ENCODE results near the gene GALT.

Gene GALT

DNA sequence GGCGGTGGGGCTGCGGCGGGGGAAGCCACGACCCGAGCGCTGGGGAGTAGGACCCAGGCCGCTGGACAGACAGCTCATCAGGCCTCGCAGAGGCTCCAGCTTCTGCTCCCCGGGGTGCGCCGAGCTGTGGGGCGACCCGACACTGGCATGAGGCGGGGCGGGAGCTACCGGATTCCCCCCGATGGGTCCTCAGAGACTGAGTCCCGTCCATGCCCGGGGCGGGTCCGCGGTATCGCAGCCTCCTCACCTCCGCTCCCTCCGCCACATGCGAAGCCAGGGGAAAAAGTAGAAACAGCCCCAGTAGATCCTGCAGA, 18.5 kb downstream of the GALT start:
- DNase-seq (ENCODE audit: low read depth) = no peak
- TF ChIP-seq, protein P1, sequence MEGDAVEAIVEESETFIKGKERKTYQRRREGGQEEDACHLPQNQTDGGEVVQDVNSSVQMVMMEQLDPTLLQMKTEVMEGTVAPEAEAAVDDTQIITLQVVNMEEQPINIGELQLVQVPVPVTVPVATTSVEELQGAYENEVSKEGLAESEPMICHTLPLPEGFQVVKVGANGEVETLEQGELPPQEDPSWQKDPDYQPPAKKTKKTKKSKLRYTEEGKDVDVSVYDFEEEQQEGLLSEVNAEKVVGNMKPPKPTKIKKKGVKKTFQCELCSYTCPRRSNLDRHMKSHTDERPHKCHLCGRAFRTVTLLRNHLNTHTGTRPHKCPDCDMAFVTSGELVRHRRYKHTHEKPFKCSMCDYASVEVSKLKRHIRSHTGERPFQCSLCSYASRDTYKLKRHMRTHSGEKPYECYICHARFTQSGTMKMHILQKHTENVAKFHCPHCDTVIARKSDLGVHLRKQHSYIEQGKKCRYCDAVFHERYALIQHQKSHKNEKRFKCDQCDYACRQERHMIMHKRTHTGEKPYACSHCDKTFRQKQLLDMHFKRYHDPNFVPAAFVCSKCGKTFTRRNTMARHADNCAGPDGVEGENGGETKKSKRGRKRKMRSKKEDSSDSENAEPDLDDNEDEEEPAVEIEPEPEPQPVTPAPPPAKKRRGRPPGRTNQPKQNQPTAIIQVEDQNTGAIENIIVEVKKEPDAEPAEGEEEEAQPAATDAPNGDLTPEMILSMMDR (IDR thresholded peaks at IDR 0.05; ENCODE audit: control insufficient read depth, insufficient read depth, low read depth, low read length, missing control alignments) = no peak
- peak overlapping the region; percentile 70 for H3K4me3 ChIP-seq (ENCODE audit: control insufficient read depth, low read depth, low read length)

DNA sequence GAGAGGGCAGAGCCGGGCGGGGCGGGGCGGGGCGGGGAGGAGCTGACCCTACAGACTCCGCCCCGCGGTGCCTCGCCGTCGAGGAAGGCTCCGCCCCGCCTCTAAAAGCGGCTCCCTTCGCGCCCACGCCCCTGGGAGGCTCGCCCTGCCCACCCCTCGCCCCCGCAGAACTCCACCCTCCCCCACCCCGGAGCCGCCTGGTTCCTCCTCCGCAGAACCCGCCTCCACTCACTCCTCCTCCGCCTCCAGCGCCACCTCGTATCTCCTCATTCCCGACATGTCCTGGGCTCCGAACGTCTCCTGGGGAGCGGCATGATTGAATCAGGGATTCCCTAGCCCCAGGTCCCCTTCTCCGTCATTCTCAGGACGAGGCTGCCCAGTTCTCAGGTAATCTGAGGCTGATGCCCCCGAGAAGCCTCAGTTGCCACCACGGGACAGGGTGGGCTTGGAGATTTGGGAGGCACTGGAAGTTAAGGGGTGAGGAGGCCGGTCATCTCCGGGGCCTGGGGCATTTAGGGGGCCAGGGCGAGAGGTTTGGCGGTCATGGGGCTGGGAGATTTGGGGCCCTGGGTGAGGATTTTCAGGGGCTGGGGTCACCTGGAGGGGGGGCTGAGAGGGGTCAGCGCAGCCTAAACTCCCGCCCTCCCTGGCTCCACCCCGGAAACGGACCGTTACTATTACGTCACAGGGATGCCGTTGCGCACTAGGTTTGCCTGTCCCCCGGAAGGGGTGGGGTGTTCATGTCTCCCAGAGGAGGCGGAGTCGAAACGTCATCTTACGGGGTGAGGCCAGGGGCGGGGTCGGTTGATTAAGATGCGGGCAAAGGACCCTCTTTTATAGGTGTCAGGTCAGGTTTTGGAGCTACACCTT, 19.1 kb downstream of the GALT start:
- peak overlapping the region; percentile 70 for H3K4me3 ChIP-seq (ENCODE audit: control insufficient read depth, low read depth, low read length)
- peak; percentile 74 for DNase-seq (ENCODE audit: low read depth)
- TF ChIP-seq, protein P1 (IDR thresholded peaks at IDR 0.05; ENCODE audit: control insufficient read depth, insufficient read depth, low read depth, low read length, missing control alignments) = no peak

DNA sequence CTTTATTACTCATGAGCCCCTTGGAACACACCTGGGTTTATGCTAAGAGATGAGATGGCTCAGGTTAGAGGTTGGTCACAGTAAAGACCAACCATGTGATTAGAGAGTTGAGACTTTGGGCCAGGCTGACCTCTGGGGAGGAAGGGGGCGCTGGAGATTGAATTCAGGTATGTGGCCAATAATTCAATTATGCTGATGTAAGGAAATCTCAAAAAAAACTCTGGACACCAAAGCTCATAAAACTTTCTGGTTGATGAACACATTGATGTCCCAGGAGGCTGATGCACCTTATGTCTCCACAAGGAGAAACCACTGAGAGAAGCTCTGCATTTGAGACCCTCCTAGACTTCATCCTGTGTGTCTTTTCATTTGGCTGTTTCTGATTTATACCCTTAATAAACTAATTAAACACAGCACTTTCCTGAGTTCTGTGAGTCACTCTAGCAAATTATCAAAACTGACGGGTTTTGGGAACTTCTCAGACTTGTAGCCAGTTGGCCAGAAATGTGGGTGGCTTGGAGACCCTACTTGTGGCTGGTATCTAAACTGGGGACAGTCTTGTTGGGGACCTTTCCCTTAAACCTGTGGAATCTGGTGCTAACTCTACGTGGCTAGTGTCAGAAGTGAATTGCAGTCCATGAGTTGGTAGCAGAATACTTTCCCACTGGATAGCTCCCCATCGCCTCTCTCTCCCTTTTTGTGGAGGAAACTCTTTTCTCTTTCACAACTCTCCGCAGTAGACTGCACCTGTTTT, 23.5 kb downstream of the GALT start:
- no peak for DNase-seq (ENCODE audit: low read depth)
- TF ChIP-seq, protein P1 (IDR thresholded peaks at IDR 0.05; ENCODE audit: control insufficient read depth, insufficient read depth, low read depth, low read length, missing control alignments) = no peak
- H3K4me3 ChIP-seq (ENCODE audit: control insufficient read depth, low read depth, low read length) = no peak overlapping the region

DNA sequence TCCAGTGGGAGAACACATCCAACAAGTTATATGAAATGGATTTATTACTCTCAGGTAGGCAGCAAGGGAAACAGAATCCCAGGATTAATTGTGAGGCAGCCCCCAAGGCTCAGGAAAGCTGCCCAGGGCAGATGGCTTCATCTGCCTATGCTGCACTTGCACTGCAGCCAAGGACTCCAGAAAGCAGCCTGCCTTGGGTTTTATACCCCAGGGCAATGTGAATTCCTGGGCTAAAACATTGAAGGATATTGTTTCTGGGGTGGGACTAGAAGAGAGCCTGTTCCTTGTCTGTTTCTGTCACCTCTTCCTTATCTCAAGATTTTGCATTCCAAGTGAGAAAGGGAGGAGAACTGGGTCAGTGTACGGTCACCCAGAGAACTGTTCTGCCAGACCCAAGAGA, 24.8 kb downstream of the GALT start:
- H3K4me3 ChIP-seq (ENCODE audit: control insufficient read depth, low read depth, low read length) = no peak overlapping the region
- DNase-seq (ENCODE audit: low read depth) = no peak
- TF ChIP-seq, protein P1 (IDR thresholded peaks at IDR 0.05; ENCODE audit: control insufficient read depth, insufficient read depth, low read depth, low read length, missing control alignments) = no peak

DNA sequence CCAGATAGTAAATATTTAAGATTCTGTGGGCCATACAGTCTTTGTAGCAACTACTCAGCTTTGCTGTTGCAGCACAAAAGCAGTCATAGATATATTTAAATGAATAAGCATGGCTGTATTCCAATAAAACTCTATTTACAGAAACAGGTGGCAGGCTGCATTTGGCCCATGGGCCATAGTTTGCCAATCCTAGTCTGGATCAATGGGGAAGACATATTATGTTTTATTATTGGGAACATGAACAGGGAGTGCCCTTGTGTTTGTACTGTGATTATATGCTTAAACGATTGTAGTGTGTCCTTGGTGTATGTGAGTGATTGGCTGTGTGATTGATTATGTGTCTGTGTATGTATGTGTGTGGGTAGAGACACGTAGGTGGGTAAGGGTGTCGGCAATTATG, 28.0 kb downstream of the GALT start:
- H3K4me3 ChIP-seq (ENCODE audit: control insufficient read depth, low read depth, low read length) = no peak overlapping the region
- TF ChIP-seq, protein P1 (IDR thresholded peaks at IDR 0.05; ENCODE audit: control insufficient read depth, insufficient read depth, low read depth, low read length, missing control alignments) = no peak
- DNase-seq (ENCODE audit: low read depth) = no peak

DNA sequence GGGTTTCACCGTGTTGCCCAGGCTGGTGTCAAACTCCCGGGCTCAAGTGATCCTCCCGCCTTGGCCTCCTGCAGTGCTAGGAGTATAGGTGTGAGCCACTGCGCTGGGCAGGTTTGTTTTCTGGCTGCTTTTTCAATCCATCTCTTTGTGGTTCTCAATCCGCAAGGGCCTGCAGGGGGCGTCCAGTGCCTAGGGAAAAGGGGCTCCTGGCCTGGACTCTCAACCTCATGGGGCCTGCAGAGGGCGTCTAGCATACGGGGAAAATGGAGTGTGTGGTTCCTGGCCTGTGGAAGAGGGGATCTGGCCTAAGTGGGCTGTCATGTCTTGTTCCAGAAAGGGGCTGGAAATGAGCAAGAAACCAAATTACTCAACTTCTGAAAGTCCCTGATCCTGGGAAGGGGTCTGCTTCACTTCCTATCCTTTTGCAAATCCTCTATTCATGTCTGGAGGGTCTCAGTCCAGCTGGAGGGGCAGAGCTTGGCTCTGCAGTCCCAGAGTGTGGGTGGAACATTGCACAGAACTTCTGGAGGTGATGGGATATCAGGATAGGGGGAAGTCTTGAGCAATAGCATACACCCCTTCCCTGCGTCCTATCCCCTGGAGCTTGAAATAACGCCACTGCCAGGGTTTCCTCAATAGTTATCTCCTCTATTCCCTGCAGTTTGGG, 28.7 kb downstream of the GALT start:
- TF ChIP-seq, protein P1 (IDR thresholded peaks at IDR 0.05; ENCODE audit: control insufficient read depth, insufficient read depth, low read depth, low read length, missing control alignments) = peak; percentile 88
- H3K4me3 ChIP-seq (ENCODE audit: control insufficient read depth, low read depth, low read length) = no peak overlapping the region
- no peak for DNase-seq (ENCODE audit: low read depth)

Data from AG09309 (cell line).